SK-N-MC (cell line): ENCODE data around the gene CHST15.

Experiments used
- EZH2 ChIP-seq: fragments of 200-600 bp; sonication (generic); IDR thresholded peaks from one replicate; pipeline ENCODE4 v1.6.1; 2017; ENCODE audit warnings: antibody characterized with exemption
- POLR2AphosphoS5 ChIP-seq: IDR thresholded peaks from 2 replicates; pipeline ENCODE4 v1.6.1; 2012; ENCODE audit warnings: mild to moderate bottlenecking, low read depth, low read length, borderline replicate concordance

DNA sequence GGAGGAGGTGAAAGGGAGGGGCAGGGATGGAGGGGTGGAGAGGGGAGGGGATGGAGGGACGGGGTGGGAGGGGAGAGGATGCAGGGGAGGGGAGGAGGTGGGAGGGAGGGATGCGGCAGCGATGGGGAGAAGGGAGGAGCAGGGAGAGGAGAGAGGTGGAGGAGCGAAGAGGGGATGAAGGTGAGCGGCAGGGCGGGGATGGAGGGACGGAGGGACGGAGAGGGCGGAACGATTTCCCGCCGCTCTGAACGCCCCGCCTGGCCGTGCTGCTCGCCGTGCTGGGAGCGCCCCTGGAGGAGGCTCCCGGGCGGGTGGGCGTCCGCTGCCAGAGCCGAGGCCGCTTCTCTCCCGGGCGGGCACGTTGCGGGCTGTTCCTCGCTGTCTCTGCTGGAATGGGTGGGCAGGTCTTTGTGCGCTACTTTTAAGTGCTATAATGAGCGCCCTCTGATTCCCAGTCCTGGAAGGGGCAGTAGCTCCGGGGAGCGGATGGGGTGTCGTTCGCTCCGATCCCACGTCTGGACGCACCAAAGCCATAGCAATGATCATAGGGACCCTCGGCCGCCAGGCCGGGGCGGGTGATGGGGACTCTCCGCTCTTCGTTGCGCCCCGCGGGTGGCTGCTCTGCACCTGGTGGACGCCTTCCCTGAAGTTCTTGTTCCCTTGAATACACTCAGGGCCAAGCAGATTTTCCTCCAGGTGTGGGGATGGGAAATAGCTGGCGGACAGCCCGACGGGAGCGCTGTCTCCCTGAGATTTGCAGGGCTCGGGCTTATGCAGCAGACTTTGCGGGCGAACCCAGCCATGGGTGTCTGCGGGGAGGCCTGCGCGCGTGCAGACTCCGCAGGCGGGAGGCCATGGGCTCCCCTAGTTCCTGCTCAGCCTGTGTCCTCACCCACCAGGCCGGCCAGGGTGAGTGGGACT is 120.7 kb downstream of the CHST15 start:
- TF ChIP-seq EZH2: no peak
- TF ChIP-seq POLR2AphosphoS5: no peak
